Transverse colon (tissue), 4 donors: ENCODE results near the gene ENDOG.
"Not testable (repeated sequence)": the region's sequence is repeated elsewhere in the genome, so short reads cannot be mapped to it uniquely, and the experiment has no call there.

Experiments
- POLR2A ChIP-seq: fragments of 450-650 bp; IDR thresholded peaks from one replicate; pipeline ENCODE4 v1.6.1; 2016; ENCODE audit warnings: antibody characterized with exemption, mild to moderate bottlenecking, moderate library complexity
- POLR2AphosphoS5 ChIP-seq, 3 donors: sonication (generic); formaldehyde crosslinking; IDR thresholded peaks; one replicate each; pipeline ENCODE4 v1.6.1; 2016; ENCODE audit warnings: antibody characterized with exemption in 3 of 3
- TF ChIP-seq, protein P1 (sequence below), 5 experiments: fragments of 200-600 bp in 3 of 5; fragments of 450-650 bp in 2 of 5; sonication (generic) in 3 of 5; IDR thresholded peaks; 1 replicate in 2 of 5; 2 replicates in 3 of 5; pipeline ENCODE4 v1.5.1; 2016 to 2017; ENCODE audit warnings: antibody characterized with exemption in 5 of 5, inconsistent platforms in 3 of 5, mild to moderate bottlenecking in 2 of 5, moderate library complexity in 1 of 5

DNA sequence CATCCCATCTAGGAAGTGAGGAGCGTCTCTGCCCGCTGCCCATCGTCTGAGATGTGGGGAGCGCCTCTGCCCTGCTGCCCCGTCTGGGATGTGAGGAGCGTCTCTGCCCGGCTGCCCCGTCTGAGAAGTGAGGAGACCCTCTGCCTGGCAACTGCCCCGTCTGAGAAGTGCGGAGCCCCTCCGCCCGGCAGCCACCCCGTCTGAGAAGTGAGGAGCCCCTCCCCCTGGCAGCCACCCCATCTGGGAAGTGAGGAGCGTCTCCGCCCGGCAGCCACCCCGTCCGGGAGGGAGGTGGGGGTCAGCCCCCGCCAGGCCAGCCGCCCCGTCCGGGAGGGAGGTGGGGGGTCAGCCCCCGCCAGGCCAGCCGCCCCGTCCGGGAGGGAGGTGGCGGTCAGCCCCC lies 38.2 kb upstream of the ENDOG start:
- TF ChIP-seq POLR2A; POLR2AphosphoS5 (IDR thresholded peaks at IDR 0.05): not testable (repeated sequence)
- TF ChIP-seq, protein P1, sequence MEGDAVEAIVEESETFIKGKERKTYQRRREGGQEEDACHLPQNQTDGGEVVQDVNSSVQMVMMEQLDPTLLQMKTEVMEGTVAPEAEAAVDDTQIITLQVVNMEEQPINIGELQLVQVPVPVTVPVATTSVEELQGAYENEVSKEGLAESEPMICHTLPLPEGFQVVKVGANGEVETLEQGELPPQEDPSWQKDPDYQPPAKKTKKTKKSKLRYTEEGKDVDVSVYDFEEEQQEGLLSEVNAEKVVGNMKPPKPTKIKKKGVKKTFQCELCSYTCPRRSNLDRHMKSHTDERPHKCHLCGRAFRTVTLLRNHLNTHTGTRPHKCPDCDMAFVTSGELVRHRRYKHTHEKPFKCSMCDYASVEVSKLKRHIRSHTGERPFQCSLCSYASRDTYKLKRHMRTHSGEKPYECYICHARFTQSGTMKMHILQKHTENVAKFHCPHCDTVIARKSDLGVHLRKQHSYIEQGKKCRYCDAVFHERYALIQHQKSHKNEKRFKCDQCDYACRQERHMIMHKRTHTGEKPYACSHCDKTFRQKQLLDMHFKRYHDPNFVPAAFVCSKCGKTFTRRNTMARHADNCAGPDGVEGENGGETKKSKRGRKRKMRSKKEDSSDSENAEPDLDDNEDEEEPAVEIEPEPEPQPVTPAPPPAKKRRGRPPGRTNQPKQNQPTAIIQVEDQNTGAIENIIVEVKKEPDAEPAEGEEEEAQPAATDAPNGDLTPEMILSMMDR (IDR thresholded peaks at IDR 0.05), result not testable (repeated sequence)
